Left renal pelvis (tissue), 4 donors: ENCODE data around the gene MS4A18. TPM values are rescaled to one million over a fixed set of nuclear protein-coding genes. Genes with fewer than 3 reads are reported as not detected.
"Not testable (repeated sequence)": the region's sequence is repeated elsewhere in the genome, so short reads cannot be mapped to it uniquely, and the experiment has no call there.

Experiments used
- DNase-seq, 4 donors: peaks; one replicate each; pipeline ENCODE4 v3.0.0-alpha.2; 2013; ENCODE audit warnings: low read depth in 4 of 4, low spot score in 3 of 4
- polyA plus RNA-seq, 4 donors: library from polyadenylated mRNA; unstranded; fragments of 120-200 nt; gene quantifications; one replicate each; pipeline ENCODE4 v1.2.1, GENCODE V29; 2013; ENCODE audit not compliant: insufficient read length in 4 of 4

MS4A18 gene
- polyA plus RNA-seq, 4 donors: not detected

DNA sequence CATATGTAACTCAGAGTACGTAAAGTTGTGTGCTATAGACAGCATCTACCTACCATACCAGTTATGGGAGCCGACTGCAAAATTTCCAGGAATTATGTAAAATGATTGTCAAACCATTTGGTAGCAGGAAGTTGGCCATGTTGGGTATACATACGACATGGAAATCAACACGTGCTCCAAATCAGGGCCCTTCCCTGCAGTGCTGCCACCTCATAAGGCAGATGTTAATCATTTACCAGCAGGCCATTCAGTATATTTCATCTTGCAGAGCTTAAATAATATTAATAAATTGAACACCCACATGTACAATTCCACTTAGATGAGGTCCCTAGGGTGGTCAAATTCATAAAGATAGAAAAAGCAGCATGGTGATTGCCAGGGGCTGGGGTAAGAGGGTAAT, 9.8 kb downstream of the MS4A18 start:
- DNase-seq: no peak

DNA sequence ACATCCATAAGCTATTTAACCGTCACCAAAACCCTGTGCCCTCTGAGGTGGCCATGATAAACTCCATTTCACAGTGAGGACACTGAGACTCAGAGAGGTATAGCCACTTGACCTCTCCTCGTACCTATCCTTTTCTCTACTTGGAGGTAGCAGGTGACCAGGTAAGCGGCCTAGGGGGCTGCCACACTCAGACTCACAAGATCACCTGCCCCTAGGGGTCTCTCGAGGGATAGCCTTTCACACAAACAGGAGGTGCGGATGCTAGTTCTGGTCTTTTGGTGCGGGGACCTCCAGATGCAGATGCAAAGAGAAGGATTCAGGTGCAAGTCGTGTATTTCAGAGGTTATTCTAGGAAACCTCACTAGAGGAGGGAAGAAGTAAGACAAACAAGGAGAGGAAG, 14.6 kb downstream of the MS4A18 start:
- no peak for DNase-seq

DNA sequence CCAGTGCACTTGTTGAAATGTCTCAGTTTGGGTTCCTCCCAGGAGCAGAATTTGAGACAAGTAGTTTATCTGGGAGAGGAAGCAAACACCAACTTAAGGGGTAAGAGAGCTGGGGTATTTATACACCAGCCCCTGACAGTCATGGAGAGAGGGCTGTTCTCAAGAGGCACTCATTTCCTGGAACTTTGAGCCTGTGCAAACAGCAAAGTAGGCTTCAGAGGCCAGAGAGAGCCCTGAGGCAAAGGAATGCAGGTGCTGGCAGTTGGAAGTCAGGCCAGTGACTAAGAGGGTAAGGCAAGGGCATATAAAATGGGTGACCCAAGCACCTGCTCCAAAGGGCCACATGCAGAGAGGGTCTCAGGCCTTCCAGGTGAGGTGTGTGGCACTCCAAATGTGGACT, 16.1 kb downstream of the MS4A18 start:
- no peak for DNase-seq

DNA sequence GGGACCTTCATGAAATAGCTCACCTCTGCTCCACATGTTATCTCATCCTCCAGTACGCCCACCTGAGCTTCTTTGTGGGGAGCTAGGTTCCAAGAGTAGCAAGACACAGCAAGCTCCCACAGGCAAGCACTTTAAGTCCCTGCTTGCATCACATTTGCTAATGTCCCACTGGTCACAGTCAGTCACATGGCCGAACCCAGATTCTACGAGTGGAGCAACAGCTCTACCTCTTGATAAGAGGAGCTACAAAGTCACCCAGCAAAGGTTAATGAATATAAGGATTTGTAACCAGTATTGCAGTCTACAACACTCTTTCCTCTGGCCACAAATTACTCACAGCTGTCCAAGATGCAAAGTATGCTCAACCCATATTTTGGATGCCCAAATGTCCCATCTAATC, 16.9 kb downstream of the MS4A18 start:
- DNase-seq: no peak

DNA sequence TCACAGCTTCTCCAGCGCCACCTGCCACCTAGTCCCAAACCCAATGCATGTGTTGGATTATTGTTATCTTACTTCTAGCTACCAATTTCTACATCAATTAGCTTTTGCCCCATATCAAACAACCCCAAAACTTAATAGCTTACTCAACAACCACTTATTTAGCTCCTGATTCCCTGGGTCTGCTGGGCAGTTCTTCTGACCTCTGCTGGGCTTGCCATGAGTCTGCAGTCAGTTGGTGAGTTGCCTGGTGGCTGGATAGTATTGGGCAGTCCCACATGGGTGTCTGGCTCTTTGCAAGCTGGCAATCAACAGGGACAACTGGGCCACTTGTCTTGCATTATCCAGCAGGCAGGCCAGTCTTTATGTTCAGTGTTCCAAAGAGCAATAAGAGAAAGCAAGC, 18.5 kb downstream of the MS4A18 start:
- no peak for DNase-seq

DNA sequence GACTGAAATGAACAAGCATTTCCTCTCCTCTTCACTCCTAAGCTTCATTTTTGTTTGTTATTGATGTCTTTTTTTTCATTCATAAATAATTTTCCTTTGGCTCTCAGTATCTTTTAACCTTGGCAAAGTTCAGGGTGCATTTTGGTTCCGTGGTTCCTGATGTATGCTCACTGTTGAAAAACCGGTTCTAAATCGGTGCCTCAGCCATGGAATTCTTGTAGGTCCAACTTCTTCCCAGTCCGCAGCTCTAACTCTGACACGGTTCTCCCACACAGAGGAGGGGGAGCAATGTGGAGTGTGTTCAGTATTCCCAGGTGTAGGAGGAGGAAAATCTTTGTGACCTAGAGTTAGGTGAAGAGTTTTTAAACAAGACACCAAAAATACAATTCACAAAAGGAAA, 19.6 kb downstream of the MS4A18 start:
- DNase-seq: no peak

DNA sequence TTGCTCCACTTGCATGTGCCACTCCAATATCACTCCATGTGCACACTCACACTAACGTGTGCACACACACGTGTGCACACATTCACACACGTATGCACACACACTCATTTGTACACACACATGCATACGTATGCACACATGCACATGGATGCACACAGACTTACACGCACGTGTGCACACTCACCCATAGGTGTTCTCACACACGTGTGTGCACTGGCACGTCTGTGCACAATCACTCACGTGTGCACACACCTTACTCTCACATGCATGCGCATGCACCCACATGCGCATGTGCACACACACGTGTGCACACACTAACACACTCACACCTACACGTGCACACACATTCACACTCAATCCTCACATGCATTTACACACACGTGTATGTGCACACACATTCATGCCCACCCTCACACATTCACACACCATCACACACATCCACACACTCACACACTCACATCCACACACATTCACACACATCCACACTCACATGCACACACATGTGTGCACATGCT, 22.9 kb downstream of the MS4A18 start:
- DNase-seq: no peak

DNA sequence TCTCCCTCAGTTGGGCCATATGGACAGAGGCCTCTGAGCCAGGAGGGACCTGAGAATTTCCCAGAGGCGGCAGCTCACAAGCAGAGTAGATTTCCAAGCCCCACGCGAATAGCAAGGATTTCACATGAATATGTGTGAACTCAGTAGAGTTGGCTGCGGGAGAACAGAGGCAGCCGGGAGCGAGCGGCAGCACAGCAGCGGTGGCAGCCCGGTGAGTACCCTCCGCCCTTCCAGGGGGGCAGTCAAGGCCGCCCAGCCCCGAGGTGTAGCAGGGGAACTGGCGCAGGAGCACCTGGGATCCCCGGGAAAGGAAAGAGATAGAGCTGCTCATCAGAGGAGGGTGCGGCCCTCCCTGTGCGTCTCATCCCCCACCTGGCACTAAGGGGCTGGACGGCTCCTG, 23.7 kb downstream of the MS4A18 start:
- no peak for DNase-seq

DNA sequence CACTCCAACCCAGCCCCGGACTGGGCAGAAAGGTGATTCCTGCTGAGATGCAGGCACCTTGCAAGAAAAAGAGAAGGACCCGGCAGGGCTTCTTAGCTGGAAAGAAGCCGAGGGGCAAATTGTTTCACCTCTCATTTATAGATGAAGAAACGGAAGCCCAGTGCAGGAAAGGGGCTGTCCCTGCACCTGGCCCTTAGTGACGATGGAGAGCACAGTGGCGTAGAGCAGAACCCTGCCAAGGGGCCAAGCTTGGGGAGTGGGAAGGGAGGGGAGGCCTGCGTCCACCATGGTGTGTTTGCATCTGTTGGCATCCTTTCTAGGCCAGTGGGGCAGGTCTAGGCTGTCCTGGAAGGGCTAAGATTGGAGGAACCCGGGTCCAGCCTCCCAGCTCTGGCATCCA, 24.3 kb downstream of the MS4A18 start:
- DNase-seq: no peak

DNA sequence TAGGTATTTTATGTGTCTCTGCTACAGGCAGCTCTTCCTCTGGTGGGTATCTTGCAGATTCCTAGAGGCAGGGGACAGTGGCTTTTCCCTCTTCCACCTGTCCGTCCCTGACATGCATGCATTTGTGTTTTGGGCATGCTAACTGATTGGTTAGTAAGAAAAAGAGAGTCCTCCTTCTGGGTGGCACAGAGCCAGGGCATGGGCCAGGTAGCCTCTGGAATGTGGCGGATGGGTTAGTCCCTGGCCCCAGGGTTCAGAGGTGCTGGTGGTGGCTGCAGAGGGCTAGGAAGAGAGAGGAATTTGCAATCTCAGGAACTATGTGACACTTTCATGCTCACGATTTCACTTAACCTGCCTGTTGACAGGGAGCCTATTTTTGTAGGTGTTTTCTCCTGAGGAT, 26.4 kb downstream of the MS4A18 start:
- no peak for DNase-seq

DNA sequence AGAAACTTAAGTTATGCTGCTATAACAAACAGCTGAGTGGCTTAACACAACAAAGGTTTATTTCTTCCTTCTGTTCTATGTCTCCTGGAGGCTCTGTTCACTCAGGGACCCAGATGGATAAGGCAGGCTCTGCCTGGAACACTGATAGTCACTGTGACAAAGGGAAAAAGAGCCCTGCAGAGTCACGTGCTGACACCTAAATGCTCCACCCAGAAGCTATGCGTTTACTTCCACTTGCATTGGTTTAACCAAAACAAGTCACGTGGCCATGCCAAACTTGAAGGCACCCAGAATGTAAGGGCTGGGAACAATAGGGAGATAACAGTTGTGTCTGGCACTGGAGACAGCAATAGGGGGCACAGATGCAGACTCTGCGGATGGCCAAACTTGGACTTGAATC, 28.8 kb downstream of the MS4A18 start:
- no peak for DNase-seq

DNA sequence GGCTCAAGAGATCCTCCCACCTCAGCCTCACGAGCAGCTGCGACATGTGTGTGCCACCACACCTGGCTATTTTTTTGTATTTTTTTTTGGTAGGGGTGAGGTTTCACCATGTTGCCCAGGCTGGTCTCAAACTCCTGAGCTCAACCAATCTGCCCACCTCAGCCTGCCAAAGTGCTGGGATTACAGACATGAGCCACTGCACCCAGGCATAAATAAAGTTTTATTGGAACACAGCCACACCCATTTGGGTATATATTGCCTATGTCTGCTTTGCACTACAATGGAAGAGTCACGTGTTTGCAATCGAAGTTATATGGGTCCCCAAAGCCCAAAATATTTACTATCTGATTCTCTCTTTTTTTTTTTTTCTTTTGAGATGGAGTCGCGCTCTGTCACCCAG, 30.4 kb downstream of the MS4A18 start:
- no peak for DNase-seq

DNA sequence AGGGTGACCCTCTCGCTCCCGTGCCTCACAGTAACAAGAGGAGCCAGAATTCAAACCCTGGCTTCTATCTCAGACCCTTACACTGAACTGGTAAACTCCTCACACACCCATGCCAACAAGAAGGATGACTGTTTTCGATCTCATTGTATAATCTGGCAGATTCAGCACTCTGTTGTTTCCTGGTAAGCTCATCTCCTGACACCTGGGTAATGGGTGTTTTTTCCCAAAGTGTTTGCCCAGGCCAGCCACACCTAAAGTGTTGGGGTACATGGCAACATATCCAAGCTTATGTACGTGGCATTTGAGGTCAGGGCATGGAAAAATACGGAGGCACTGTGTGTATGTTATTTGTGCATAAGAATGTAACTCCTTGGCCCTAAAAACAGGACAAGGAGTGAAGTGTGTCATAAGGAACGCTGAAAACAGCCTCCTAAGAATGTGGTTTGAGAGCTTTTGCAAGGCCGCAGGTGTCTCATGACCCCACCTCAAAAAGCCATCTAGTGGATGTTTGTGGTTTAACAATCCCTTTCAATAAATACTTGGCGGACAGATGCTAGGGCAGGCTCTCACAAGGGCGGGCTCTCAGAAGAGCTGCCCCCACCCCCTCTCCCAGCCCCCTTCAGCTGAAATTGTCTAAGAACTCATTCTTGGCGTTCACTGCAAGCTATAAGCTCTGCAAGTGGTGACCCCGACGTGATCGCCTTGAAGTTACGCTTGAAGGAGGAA, 31.9 kb downstream of the MS4A18 start, which contains the start of gene MS4A15:
Gene MS4A15 (plus strand): TSS at position 561 of the 726 bp plus-strand sequence. CDS start 6,867 bp downstream, outside the sequence.
- no peak for DNase-seq

DNA sequence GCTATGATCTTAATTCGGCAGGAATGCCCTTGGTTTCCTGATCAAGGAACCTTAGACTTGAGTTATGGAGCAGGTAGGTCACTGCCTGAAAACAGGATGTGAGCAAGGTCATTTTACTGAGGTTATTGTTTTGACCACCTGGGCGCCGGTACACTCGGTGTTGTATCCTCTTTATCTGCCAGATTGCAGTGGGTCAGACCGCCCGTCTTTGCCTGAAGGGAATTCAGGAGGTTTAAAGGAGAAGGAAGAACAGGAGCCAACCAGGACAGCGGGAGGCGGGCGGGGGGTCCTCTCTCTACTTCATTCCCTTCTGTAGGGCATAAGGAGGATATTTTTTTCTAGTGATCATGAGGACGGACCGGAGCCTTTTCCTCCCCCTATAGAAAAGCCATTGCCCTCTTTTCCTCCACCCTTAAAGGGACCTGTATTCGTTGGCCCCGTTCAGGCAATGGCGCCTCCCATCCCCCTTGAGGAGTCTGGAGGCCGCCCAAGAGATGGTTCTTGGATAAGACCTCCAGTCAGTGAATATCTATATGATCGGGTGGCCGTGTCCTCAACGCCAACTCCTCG, 32.8 kb downstream of the MS4A18 start:
- DNase-seq: no peak

DNA sequence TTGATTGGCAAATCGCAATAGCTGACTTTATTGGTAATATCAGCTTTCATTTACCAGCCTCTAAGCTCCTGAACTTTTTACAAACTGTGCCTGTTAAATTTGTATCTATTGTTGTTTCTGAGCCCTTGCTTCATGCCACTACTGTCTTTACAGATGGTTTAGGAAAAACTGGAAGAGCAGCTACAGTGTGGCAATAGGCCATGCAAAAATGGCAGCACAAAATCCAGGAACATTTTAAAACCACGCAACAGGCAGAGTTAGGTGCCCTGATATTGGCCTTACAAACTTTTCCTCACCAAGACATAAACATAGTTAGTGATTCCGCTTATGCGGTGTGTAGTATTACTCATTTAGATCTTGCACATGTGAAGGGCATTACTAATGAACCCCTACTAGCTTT, 34.2 kb downstream of the MS4A18 start:
- not testable (repeated sequence) for DNase-seq

DNA sequence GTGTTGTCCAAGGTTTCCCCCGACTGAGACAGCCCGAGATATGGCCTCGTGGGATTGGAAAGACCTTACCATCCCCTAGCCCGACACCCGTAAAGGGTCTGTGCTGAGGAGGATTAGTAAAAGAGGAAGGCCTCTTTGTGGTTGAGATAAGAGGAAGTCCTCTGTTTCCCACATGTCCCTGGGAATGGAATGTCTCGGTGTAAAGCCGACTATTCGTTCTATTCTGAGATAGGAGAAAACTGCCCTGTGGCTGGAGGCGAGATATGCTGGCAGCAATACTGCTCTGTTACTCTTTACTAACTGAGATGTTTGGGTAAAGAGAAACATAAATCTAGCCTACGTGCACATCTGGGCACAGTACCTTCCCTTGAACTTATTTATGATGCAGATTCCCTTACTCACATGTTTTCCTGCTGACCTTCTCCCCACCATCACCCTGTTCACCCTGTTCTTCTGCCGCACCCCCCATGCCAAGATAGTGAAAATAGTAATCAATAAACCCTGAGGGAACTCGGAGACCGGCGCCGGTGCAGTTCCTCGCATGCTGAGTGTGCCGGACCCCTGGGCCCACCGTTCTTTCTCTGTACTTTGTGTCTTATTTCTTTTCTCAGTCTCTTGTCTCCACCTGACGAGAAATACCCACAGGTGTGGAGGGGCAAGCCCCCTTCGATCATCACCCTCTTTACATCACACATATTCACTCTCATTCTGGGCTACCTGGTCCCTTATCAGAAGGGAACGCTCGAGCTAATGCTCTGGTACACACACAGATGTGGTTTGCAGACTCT, 35.1 kb downstream of the MS4A18 start:
- not testable (repeated sequence) for DNase-seq

DNA sequence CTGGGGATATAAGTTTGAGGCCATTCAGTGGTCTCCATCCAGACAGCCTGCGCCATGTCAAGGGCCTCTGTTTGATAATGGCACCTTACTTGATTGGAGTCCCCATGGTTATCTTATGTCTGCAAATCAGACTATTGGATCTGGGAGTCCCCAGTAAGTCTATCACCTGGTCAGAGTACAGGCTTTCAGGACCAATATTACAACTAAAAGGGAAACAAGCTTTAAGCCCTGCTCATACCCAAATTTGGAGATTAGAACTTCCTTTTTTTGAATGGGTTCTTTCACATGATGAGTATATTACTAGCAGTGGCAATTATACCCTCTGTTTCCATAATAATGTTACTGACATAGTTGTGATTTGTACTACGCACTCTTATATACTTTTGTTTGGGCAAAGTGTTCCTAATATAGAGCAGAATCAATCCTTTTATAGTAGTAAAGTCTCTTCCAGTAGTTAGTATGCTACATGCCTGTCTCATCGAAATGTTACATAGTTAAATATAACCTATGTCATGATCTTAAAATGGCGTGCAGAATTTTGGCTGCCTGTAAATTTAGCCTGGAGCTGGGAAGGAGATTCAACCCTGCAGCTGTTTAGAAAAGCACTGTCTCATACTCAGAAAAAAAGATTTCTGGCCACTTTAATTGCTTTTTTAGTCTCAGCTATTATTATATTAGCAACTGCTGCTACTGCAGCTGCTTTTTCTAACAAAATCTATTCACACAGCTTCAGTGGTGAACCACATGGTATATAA, 37.1 kb downstream of the MS4A18 start:
- DNase-seq: no peak

DNA sequence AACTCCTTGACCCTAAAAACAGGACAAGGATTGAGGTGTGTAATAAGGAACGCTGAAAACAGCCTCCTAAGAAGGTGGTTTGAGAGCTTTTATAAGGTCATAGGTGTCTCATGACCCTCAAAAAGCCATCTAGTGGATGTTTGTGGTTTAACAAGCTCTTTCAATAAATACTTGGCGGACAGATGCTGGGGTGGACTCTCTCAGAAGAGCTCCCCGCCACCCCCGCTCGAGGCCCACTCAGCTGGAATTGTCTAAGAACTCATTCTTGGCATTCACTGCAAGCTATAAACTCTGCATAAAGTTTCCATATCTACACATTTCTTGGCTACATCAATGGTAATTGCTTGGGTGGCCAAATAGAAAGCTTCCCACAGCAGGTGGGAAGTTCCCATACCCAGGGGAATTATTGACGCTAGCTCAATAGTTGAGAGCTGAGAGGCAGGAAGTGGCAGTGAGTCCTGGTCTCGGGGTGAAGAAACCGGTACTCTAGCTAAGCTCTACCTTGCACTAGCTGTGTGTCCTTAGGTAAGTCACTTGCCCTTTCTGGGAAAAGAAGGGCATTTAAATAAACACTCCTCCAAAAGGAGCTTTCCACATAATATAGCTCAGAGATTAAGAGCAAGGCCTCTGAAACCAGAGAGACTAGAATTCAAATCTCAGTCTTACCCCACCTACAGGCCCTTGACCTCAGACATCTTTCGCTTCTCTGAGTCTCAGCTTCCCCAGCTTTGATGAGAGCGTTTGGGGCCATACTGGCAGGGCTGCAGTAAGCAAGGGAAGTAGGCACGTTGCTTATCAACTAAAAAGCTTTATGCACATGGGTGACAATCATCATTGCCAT, 38.6 kb downstream of the MS4A18 start:
- no peak for DNase-seq

DNA sequence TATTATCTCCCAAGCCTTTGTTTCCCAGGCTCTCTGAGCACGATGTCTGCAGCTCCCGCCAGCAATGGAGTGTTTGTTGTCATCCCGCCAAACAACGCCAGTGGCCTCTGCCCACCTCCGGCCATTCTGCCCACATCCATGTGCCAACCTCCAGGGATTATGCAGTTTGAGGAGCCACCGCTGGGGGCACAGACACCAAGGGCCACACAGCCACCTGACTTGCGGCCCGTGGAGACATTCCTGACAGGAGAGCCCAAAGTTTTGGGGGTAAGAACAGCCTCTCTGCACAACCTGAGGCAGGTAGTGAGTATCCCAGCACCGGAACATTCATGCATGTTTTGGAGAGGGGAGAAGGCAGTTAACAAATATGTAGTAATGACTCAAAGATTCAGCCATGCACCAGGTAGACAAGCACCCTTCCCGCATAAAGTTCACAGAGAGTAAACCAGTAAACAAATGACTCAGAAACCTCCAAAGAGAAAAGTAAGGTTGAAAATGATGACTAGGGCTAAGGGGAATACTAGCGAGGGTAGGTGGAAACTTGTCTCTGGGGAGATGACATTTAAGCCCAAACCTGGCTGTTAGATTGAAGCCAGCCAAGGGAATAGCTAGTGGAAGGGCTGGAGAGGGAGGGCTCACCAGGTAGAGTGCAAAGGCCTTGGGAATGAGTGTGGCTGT, 39.3 kb downstream of the MS4A18 start:
- no peak for DNase-seq
